NCI-H2081 treated with DMSO at 0.1 percent for 48 hours (cell line): ENCODE measurements around the gene GATAD2B.
A peak's percentile ranks its signal among the peaks of the same experiment; 100 is the strongest.
"Not testable (repeated sequence)": the region's sequence is repeated elsewhere in the genome, so short reads cannot be mapped to it uniquely, and the experiment has no call there.

ENCODE experiments used
- DNase-seq: peaks from one replicate; lab custom pipeline; 2025; lab: John Stamatoyannopoulos, UW

GATAD2B gene

DNA sequence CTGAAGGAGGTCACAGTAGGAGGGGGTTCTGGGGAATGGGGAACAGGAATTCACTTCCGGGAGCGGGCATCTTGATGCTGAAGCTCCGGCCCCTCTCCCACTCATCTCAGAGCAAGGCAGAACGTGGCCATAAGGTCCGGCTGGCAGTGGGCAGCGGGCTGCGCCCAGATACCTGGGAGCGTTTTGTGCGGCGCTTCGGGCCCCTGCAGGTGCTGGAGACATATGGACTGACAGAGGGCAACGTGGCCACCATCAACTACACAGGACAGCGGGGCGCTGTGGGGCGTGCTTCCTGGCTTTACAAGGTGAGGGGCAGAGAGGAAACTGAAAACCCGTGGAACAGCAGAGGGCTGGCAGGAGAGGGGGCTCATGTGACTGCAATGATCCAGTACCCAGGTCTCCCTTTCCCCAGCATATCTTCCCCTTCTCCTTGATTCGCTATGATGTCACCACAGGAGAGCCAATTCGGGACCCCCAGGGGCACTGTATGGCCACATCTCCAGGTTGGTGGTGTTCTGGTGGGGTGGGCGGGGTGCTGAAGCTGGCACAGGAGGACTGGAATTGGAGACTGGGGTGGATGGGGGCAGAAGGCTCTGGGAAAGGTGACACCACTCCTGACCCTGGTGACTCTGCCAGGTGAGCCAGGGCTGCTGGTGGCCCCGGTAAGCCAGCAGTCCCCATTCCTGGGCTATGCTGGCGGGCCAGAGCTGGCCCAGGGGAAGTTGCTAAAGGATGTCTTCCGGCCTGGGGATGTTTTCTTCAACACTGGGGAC is 144.5 kb downstream of the GATAD2B start:
- DNase-seq: no peak

DNA sequence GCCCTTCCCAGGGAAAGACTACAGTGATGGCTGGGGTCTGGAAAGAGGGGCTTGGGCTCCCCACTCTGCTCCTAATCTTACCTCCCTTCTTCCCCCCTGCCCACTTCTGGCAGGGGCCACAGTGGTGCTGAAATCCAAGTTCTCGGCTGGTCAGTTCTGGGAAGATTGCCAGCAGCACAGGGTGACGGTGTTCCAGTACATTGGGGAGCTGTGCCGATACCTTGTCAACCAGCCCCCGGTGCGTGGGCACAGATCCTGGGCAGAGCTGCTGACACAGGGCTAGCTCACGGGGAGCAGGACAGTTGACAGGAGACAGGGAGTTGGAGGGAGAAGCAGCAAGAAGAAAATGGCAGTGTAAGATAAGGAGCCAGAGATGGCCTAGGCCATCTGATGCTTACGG is 145.1 kb downstream of the GATAD2B start:
- no peak for DNase-seq

DNA sequence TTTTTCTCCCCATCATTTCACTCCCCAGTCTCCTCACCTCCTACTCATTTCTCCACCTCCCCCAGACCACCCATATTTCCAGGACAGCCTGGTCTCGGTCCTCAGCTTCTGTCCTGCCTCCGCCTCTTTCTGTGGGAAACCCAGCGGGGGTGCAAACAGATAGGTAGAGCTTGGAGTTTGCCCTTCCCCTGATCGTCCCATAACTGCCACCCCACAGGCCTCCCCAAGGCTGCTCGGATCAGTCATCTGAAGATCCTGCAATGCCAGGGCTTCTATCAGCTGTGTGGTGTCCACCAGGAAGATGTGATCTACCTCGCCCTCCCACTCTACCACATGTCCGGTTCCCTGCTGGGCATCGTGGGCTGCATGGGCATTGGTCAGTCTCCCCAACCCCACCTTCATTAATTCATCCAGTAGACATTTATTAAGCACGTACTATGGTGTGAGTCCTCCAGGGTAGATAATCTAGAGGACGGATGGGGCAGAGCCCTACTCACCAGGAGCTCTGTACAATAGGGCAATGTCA is 145.9 kb downstream of the GATAD2B start:
- no peak for DNase-seq

DNA sequence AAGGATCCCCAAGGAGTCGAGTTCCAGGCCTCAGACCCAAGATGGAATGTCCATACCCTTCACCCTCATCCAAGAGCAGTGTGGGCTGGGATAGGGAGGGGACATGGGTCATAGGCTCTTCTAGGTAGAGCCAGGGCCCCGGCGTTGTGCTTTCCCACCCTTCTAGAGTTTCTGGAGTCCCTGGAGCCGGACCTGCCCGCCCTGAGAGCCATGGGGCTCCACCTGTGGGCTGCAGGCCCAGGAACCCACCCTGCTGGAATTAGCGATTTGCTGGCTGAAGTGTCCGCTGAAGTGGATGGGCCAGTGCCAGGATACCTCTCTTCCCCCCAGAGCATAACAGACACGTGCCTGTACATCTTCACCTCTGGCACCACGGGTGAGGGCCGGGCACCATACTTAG is 146.4 kb downstream of the GATAD2B start:
- DNase-seq: no peak

DNA sequence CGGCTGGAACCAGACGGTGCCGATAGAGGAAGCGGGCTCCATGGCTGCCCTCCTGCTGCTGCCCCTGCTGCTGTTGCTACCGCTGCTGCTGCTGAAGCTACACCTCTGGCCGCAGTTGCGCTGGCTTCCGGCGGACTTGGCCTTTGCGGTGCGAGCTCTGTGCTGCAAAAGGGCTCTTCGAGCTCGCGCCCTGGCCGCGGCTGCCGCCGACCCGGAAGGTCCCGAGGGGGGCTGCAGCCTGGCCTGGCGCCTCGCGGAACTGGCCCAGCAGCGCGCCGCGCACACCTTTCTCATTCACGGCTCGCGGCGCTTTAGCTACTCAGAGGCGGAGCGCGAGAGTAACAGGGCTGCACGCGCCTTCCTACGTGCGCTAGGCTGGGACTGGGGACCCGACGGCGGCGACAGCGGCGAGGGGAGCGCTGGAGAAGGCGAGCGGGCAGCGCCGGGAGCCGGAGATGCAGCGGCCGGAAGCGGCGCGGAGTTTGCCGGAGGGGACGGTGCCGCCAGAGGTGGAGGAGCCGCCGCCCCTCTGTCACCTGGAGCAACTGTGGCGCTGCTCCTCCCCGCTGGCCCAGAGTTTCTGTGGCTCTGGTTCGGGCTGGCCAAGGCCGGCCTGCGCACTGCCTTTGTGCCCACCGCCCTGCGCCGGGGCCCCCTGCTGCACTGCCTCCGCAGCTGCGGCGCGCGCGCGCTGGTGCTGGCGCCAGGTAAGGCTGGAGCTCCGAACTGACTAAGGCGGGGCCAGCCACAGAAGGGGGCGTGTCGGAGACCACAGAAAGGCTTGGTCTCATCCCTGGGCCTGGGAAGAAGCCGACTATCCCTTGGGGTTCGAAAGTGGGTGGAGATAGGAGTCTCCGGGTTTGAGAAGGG is 147.1 kb downstream of the GATAD2B start:
- peak; percentile 34 for DNase-seq

DNA sequence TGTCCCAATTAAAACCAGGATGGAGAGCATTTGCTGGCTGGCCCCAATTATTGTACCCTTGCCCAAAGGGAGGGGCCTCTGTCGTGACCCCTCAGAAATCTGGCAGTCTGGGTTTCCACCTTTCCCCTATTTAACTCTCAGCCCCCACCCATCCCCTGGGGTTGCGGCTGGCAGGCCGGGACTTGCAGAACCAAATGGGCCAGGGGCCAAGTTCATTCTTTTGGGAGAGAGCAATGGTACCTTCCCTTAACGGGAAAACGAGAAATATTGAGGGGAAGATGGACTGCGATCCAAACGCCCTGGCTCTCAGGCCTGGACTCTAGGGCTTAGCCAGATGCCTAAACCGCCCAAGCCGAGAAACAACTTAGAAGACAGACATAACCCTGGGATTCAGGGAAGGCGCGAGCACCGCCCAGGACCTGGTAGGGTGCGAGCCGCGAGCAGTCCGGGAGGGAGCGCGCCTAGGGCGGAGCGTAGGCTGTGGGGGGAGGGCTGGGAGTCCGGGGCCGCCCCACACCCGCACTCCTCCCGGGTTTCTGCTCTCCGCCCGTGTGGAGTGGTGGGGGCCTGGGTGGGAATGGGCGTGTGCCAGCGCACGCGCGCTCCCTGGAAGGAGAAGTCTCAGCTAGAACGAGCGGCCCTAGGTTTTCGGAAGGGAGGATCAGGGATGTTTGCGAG is 147.9 kb downstream of the GATAD2B start, which contains the start of gene SLC27A3:
Gene SLC27A3, plus strand, starts transcription at position 628 of the 678 bp plus-strand sequence. CDS start 91 bp downstream, outside the sequence.
- peak; percentile 36 for DNase-seq

DNA sequence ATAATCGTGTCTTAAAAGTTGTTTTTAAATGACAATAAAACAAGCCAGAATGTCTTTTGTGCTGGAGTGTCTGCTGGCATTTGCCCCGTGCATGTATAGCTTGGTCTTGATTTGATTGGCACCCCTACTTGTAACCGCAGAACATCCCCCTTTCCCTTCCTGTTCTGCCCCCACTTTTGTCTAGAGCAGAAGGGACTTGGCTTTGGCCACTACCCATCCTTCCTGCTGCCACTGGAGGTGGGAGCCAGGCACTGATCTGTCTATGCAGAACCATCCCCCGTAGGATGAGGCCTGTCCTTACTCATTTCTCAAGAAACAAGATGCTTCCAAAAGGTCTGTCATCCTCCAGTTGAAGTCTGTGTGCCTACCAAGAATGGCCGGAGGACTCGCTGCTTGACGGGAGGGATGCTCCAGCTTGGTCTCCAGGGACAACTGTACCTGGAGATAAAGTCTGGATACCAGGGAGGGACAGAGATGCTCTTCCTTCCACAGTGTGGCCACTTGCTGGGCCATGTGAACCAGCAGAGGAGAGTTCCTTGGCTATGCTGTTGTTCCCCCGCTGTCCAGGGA is 148.7 kb downstream of the GATAD2B start:
- DNase-seq: no peak

DNA sequence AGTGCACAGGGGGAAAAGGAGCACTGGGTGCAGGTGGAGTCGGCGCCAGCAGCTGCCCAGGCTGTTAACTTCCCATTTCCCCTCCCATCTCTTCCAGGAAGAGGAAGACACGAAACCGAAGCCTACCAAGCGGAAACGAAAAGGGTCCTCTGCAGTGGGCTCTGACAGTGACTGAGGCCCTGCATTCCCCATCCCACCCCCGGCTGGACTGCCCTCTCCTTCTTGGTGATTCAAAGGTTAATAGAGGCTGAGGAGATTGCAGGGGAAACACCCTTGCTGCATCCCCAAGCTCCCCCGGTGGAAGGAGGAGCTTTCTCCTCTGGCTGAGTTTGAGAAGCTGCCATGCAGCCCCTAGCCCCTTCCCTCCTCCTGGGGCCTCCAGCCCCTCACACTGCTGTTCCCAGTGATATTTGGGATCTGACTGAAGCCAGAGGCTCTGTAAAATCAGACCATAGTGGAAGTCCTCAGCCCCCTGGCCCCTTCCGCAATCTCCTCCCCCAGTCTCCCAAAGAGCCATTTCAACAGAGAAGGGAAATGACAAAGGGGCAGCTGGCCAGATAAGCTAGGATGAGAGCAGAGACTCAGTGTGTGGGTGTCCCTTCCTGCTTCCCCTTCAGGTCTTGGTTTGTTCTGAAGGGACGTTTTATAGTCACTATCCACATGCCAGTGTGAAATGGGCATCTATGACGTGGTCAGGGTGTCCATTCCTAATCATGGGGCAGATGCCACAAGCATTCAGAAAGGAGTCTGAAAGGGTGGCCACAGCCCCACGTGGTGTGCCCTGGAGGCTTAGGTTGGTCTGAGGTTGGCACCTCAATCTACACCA is 149.5 kb downstream of the GATAD2B start:
- no peak for DNase-seq

DNA sequence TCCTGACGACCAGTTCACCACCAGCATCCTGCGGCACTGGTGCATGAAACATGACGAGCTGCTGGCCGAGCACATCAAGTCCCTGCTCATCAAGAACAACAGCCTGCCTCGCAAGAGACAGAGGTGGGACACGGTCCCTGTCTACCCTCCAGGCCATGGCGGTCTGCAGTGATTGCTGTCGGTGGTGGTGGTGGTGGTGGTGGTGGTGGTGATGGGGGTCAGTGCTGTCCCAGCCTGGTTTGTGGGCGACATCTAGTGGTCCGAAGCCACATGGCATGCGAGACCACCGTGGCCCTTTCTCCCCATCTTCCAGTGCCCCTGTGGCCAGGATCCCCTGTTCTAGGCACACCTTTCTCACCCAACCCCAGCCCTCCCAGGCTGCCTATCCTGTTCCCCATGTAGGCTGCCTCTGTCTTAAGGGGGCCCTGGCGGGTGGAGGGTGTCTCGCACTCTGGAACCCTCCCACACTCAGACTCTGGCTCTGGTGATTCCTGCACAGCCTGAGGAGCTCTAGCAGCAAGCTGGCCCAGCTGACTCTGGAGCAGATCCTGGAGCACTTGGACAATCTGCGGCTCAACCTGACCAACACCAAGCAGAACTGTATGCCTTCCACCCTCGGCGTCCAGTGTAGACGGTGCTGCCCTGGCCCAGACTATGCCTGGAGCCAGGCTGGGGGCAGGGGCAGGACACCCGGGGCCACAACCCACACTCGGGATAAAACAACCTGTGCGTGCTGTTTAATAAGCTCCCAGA is 150.8 kb downstream of the GATAD2B start:
- DNase-seq: no peak

DNA sequence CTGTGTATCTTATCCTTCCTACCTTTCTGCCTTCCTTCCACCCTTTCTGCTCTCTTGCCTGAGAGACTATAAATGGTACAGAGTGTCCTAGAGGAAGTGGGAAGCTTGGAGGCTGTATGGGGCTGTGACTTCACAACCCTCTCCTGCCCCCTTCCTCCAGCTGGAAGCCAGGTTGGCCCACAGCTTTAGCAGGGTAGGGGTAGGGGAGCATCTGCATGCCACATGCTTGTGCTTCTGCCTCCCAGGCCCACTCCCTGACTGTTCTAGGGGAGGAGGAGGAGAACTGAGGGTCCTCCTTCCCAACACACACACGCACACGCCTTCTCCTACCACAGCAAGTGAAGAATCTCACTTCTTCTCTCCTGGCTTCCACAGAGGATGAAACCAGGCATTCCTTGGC is 151.5 kb downstream of the GATAD2B start:
- no peak for DNase-seq

DNA sequence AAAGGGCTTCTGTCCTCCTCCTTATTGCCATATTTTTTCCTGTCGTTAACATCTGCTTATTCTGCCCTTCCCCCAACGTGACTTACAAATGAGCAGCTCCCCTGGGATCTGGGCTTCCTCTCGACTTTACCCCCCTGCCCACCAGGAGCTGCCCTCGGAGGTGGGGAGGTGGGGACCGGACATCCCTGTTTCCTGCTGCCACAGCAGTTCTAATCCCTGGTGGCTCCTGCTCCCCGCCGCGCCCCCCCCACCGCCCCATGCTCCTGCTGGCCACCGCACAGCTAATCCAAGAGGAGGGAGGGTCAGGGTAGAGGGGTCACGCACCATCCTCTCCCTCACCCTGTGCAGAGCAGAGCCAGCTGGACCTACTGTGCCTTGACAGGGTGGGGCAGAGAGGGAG is 152.0 kb downstream of the GATAD2B start:
- no peak for DNase-seq

DNA sequence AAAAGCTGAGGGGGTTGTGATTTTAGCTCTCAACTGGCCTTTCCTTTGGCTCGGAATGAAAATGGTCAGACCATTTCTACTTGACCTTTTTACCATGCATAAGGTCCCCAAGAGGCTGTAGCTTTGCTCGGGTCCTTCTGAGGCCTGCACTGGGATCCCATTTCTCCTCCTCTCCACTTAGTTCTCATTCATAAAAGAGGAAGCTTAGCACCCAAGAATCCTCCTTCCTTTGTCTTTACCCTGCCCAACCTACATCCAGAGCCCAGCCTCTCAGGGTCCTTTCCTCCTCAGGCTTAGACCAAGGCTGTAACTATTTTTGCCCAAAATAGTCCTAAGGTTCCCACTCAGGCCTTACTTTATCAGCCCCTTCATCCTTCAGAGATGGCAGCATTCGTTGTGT is 153.6 kb downstream of the GATAD2B start:
- DNase-seq: no peak

DNA sequence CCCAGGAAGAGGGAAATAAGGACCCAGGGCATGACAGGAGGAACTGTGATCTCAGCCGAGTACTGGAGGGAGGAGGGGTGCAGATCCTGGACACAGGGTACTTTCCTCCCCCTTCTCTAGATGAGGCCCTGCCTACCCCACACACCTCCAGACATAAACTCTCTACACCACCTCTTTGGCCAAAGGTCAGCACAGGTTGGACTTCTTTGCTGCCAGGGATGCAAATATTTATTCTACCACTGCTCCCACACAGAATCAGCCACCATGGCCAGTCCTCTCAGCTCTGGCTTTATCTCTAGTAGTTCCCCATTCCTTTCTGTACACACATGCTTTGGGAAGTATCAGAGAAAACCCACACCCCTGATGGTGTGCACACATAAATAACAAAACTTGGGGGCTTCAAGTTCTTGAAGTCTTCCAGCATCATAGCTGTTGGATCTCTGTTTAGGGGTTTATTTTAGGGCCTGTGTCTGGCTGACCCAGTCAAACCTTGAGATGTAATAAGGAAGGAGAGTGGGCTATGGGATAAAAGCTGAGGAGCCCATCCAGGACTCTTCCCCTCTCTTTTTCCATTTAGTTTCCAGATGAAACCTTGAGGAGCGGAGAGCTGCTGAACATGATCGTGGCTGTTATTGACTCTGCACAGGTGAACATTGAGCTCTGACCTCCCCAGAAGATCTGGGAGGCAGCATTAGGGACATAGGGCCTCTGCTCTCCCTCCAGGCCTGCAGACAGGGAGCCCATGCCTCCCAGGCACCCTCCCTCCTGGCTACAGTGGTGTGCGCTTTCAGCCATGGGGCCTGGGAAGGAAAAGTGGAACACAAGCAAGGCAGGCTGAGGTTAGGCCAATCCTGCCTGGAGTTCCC is 154.2 kb downstream of the GATAD2B start:
- DNase-seq: no peak

DNA sequence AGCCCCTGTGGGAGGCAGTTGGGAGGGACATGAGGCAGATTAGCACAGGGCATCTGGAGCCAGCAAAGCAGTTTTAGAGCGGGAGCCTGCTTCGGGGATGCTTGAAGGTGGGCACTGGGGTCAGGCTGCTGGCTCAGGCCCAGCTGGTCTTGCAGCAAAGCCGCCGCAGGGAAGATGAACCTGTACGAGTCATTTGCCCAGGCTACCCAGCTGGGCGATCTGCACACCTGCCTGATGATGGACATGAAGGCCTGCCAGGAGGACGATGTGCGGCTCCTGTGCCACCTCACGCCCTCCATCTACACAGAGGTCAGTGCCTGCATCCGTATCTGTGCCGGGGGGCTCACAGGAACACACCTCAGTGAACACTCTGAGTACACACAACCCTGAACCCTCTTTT is 155.3 kb downstream of the GATAD2B start:
- DNase-seq: no peak

DNA sequence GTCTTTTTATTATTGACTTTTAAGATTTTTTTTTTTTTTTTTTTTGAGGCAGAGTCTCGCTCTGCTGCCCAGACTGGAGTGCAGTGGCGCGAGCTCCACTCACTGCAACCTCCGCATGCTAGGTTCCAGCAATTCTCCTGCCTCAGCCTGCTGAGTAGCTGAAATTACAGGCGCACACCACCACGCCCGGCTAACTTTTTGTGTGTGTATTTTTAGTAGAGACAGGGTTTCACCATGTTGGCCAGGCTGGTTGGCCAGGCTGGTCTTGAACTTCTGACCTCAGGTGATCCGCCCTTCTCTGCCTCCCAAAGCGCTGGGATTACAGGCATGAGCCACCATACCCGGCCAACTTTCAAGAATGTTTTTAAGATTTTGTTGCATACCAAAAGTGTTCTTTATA is 156.1 kb downstream of the GATAD2B start:
- not testable (repeated sequence) for DNase-seq

DNA sequence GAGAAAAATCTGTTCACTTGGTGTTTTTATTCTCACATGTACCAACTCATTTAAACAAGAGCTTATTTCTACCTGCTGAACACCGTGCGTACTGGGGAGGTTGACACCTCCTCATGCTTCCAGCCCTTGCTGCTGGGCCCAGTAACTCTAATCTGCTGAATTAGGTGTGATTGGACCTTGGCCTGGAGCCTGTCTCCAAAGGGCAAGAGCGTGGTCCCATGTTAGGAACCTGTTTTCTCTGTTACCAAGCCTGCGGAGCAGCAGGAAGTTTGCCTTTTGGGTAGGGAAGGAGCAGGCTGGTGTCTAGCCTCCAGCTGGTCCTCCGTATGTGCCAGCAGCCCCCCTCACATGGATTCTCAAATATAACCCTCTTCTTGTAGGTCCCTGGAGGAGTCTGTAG is 158.5 kb downstream of the GATAD2B start:
- DNase-seq: no peak

DNA sequence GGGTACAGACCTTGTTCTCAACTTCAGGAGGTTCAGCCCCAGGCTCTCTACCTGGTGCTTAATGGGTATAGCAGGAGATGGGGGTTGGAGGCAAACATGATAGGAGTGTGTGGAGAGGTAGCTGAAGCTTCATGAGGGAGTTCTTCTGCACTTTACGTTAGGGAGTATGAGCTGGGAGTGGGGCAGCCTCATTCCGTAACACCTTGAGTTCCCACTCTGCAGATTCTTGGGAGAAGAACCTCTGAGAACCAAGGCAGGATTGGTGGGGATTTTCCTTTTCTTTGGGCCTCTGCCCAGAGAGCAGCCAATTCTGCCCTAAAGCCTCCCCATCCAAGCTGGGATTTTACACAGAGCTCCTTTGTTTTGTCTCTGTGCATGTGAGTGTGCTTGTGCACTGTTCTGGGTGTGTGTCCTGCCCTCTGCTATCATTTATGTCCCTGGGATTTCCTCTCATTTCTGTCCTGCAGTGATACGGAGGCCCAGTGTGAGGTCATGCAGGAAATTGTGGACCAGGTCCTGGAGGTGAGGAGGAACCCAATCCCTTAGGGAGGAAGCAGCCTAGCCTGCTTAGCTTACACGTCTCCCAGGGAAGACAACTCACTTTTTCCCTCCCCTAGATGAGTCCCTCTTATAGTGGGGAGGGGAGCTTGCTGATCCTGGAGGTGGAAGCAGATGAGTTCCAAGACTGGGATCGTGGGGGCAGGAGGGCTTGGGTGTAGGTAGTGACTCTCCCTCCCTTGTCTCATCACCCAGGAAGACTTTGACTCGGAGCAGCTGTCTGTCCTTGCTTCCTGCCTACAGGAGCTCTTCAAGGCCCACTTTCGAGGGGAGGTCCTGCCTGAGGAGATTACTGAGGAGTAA is 159.2 kb downstream of the GATAD2B start:
- DNase-seq: no peak

DNA sequence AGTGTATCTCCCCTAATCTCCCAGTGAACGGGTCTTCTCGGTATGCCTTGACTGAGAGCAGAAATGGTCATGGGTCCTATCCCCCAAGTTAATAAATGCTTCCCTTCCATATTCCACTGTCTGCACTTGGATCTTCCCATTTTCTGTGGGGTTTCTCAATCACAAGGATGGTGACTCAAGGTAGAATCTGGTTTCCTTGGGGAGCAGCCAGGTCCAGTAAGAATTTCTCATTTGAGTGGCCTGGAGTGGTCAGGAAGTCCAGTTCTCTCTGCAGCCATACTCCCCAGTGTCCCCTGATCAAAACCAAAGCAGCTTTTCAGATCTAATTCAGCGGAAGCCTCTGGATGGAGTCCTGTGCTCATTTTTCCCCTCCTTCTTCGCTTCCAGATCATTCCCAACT is 162.3 kb downstream of the GATAD2B start:
- no peak for DNase-seq
